Neural crest cell (in vitro differentiated cells): ENCODE data around the gene ZNF692. TPM values are rescaled to one million over a fixed set of nuclear protein-coding genes. Genes with fewer than 3 reads are reported as not detected.
"Not testable (repeated sequence)": the region's sequence is repeated elsewhere in the genome, so short reads cannot be mapped to it uniquely, and the experiment has no call there.

Experiments used
- DNase-seq: peaks from one replicate; pipeline ENCODE4 v3.0.0; 2021; ENCODE audit warnings: low read depth, mixed read lengths, low spot score
- H3K27ac Mint-ChIP-seq: one replicate; pipeline ENCODE4 v1.8.0; 2021; ENCODE audit warnings: mild to moderate bottlenecking, mixed read lengths; ENCODE audit not compliant: unreplicated experiment
- H3K27me3 Mint-ChIP-seq: 2 replicates; pipeline ENCODE4 v1.8.0; 2021; ENCODE audit warnings: low read depth, mild to moderate bottlenecking, mixed read lengths
- H3K36me3 Mint-ChIP-seq: 2 replicates; pipeline ENCODE4 v1.8.0; 2021; ENCODE audit warnings: low read depth, mild to moderate bottlenecking, mixed read lengths
- H3K4me1 Mint-ChIP-seq: 2 replicates; pipeline ENCODE4 v1.8.0; 2021; ENCODE audit warnings: mixed read lengths
- H3K4me3 Mint-ChIP-seq: one replicate; pipeline ENCODE4 v1.8.0; 2021; ENCODE audit warnings: mild to moderate bottlenecking, mixed read lengths
- H3K9me3 Mint-ChIP-seq: 2 replicates; pipeline ENCODE4 v1.8.0; 2021; ENCODE audit warnings: mixed read lengths
- total RNA-seq: library from RNA; stranded (reverse); gene quantifications from 2 replicates; pipeline ENCODE4 v1.2.1, GENCODE V29; 2021
- TF ChIP-seq, protein P1 (sequence below): fragments of 200-600 bp; sonication (generic); conservative IDR thresholded peaks from 2 replicates; pipeline ENCODE4 v1.5.0; 2021; ENCODE audit warnings: antibody characterized with exemption, mild to moderate bottlenecking

Gene ZNF692
- total RNA-seq, 1 donor from 2014 or later, result 72.8 TPM

DNA sequence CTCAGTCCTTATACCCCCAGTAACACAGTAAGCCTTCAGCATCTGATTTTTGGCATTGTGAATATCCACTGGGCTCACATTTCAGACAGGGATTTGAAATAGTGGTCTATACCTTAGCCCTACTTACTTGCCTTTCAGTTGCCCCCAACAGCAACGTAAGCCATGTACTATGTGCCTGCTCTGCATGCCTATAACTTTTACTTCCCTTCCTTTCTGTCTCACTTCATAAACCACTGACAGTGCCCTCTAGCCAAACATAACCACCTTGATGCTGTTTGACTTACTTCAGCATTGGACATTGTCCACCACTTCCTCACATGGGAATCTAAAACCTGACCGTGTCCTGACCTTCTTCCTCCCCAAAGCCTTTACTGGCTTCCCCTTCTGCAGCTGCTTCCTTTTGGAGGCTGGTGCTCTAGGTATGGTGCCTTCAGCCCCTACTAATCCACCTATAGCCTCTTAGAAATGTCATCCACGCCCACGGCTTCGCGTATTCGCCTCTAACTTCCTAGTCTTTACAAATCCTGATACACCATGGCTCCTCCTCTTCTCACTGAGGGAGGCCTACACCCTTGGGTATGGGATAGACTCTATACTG, 24.4 kb downstream of the ZNF692 start:
- Mint-ChIP-seq H3K4me3 (no peak overlapping the region), H3K9me3 (no peaks in the 10 kb centered on the region), H3K4me1 (peaks cover 4% of the 10 kb centered on the region), H3K36me3 (peaks cover 2% of the 10 kb centered on the region), H3K27ac (no peak overlapping the region), H3K27me3 (peaks cover 19% of the 10 kb centered on the region)
- DNase-seq, result no peak
- TF ChIP-seq, protein P1, sequence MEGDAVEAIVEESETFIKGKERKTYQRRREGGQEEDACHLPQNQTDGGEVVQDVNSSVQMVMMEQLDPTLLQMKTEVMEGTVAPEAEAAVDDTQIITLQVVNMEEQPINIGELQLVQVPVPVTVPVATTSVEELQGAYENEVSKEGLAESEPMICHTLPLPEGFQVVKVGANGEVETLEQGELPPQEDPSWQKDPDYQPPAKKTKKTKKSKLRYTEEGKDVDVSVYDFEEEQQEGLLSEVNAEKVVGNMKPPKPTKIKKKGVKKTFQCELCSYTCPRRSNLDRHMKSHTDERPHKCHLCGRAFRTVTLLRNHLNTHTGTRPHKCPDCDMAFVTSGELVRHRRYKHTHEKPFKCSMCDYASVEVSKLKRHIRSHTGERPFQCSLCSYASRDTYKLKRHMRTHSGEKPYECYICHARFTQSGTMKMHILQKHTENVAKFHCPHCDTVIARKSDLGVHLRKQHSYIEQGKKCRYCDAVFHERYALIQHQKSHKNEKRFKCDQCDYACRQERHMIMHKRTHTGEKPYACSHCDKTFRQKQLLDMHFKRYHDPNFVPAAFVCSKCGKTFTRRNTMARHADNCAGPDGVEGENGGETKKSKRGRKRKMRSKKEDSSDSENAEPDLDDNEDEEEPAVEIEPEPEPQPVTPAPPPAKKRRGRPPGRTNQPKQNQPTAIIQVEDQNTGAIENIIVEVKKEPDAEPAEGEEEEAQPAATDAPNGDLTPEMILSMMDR, result no peak

DNA sequence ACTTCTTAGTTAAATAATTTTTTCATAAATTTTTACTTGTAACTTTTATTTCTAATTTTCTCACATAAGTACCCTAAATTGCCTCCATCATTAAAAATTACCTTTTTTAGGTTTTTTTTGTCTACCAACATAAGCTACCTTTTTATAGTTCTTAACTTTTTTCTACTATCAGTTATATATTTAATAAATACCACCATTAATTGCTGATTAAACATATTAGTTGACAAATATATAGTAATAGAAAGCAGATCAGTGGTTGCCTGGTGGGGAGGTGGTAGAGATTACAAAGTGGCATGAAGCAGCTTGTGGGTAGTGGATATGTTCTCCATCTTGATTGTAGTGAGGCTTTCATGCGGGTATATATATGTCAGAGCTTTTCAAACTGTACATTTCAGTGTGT, 27.0 kb downstream of the ZNF692 start:
- Mint-ChIP-seq H3K9me3 (no peaks in the 10 kb centered on the region), H3K27me3 (peaks cover 19% of the 10 kb centered on the region), H3K27ac (no peak overlapping the region), H3K36me3 (peaks cover 2% of the 10 kb centered on the region), H3K4me3 (no peak overlapping the region), H3K4me1 (peaks cover 2% of the 10 kb centered on the region)
- DNase-seq, result no peak
- TF ChIP-seq, protein P1, result no peak

DNA sequence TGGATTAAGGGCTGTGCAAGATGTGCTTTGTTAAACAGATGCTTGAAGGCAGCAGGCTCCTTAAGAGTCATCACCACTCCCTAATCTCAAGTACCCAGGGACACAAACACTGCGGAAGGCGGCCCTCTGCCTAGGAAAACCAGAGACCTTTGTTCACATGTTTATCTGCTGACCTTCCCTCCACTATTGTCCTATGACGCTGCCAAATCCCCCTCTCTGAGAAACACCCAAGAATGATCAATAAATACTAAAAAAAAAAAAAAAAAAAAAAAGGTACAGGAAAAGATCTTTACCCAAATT, 28.2 kb downstream of the ZNF692 start:
- H3K27ac Mint-ChIP-seq, H3K4me1 Mint-ChIP-seq, DNase-seq, H3K36me3 Mint-ChIP-seq, H3K9me3 Mint-ChIP-seq: not testable (repeated sequence)
- peaks cover 19% of the 10 kb centered on the region for H3K27me3 Mint-ChIP-seq
- H3K4me3 Mint-ChIP-seq, result peak overlapping the region; percentile 38

DNA sequence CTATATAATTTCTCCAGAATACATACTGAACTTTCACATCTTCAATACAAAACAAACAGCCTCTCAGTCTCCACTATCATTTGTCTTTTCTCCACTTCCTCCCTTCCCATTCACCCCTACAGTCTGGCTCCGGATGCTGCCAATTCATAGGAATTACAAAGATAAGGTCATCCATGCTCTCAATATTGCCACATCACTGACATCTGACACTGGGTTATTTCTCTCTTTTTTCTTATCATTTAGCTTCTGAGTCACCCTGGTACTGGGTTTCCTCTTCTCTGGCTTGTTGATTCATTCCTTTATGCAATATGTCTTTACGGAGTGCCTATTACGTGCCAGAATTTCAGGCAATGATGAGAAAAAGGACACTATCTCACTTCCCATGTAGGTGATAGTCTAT, 30.0 kb downstream of the ZNF692 start:
- H3K9me3 Mint-ChIP-seq, result no peaks in the 10 kb centered on the region
- no peak overlapping the region for H3K27ac Mint-ChIP-seq
- H3K27me3 Mint-ChIP-seq, result peaks cover 19% of the 10 kb centered on the region

DNA sequence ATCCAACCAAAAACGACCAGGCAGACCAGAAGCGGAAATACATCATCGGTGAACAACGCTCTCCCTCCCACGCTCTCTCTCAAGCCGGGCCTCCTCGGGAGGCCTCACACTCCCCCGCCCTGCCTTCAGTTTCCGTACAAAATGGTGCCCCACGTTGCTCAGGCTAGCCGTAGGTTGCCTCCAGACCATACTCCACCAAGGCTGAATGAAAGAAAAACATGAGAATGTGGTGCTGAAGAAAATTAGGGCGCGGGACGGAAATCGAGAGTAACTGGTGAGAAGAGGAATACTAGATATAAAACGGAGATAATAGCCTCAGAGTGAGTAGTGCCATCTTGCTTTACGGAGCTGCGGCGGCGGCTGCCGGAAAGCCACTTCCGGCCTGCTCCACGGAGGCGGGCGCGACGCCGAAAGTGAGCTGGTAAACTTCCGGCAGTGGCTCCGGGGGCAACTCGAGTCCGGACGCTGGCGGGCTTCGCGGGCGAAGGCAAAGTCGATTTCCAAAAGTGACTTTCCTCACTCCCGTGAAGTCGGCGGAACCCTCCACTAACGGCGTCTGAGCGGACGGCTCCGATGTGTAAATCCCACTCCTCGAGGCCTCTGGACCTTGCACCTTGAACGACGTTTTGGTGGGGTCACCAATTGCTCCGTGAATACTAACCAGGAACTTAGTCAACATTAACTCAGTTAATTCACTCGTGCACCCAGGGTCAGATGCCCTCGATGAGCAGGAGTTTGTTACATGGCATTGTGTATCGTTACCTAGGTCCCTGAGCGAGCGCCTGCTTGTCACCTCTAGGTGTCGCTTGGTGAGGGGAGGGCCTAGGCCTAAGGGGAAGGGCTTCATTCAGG, 32.8 kb downstream of the ZNF692 start, which contains the start of gene SH3BP5L:
Gene SH3BP5L (minus strand): TSS at position 7 of the 852 bp plus-strand sequence. CDS start 980 bp downstream, outside the sequence.
- H3K4me1 Mint-ChIP-seq, result peaks cover 28% of the 10 kb centered on the region
- peaks cover 5% of the 10 kb centered on the region for H3K27me3 Mint-ChIP-seq
- peak; percentile 77 for DNase-seq
- TF ChIP-seq, protein P1, result peak; percentile 69
- peaks cover under 1% of the 10 kb centered on the region for H3K36me3 Mint-ChIP-seq
- peak within 1 kb of the TSS; percentile 100 for H3K27ac Mint-ChIP-seq
- H3K9me3 Mint-ChIP-seq, result no peaks in the 10 kb centered on the region
- H3K4me3 Mint-ChIP-seq, result peak within 1 kb of the TSS; percentile 92

More for the DNA sequence above, 30.0 kb downstream of the ZNF692 start:
- peaks cover 2% of the 10 kb centered on the region for H3K36me3 Mint-ChIP-seq
- TF ChIP-seq, protein P1, result no peak
- peaks cover 16% of the 10 kb centered on the region for H3K4me1 Mint-ChIP-seq
- peak overlapping the region; percentile 56 for H3K4me3 Mint-ChIP-seq
- DNase-seq, result no peak

DNA sequence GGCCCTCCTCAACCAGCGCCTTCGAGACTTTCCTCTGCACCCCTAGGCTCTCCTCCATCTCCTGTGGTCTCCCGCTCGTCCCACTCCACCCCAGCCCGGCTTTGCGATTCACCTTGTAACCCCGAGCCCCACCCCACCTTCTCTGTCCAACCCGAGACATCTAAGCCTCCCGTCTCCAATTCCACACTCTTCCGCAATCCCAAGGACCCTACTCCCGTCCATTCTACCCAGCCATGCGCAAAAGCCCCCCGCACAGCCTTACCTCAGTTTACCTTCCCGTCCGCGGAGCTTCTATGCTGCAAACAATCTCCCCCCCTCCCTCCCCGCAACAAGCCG, 33.3 kb downstream of the ZNF692 start:
- TF ChIP-seq, protein P1, result no peak
- peak; percentile 3 for DNase-seq
- H3K27me3 Mint-ChIP-seq, result peaks cover under 1% of the 10 kb centered on the region
- peak overlapping the region; percentile 100 for H3K27ac Mint-ChIP-seq
- H3K36me3 Mint-ChIP-seq, result no peaks in the 10 kb centered on the region
- no peaks in the 10 kb centered on the region for H3K9me3 Mint-ChIP-seq
- H3K4me3 Mint-ChIP-seq, result peak overlapping the region; percentile 92
- peaks cover 28% of the 10 kb centered on the region for H3K4me1 Mint-ChIP-seq
